ENCODE data around the gene DDA1.
"Not testable (repeated sequence)": the region's sequence is repeated elsewhere in the genome, so short reads cannot be mapped to it uniquely, and the experiment has no call there.

Gene DDA1

GRCh38 chr19:17289489-17289888 is 19.9 kb upstream of the DDA1 start:
- no peak for DNase-seq

- DNase-seq: no peak
These were observed 16.9 kb upstream of the DDA1 start for GRCh38 chr19:17292301-17293074.

DNA sequence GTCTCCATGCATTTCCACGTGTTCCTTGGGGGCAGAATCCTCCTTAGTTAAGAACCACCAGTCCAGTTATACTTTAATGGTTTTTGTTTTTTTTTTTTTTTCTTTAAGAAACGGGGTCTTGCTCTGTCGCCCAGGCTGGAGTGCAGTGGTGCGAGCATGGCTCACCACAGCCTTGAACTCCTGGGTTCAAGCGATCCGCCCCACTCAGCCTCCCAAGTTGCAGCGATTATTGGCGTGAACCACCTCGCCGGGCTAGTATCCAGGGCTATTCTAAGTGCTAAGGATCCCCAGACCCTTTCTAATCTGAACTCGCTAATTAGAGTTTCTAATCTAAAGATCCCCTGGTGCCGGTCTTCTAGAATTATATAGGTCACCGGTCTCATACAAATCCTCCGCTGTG is 15.8 kb upstream of the DDA1 start:
- DNase-seq: no peak

GRCh38 chr19:17294051-17294891 is 15.1 kb upstream of the DDA1 start:
- DNase-seq: no peak

GRCh38 chr19:17295551-17295950 is 13.8 kb upstream of the DDA1 start:
- not testable (repeated sequence) for DNase-seq

GRCh38 chr19:17296273-17296672 is 13.1 kb upstream of the DDA1 start:
- DNase-seq: no peak

- no peak for DNase-seq
These were observed 12.4 kb upstream of the DDA1 start for GRCh38 chr19:17296976-17297375.

DNA sequence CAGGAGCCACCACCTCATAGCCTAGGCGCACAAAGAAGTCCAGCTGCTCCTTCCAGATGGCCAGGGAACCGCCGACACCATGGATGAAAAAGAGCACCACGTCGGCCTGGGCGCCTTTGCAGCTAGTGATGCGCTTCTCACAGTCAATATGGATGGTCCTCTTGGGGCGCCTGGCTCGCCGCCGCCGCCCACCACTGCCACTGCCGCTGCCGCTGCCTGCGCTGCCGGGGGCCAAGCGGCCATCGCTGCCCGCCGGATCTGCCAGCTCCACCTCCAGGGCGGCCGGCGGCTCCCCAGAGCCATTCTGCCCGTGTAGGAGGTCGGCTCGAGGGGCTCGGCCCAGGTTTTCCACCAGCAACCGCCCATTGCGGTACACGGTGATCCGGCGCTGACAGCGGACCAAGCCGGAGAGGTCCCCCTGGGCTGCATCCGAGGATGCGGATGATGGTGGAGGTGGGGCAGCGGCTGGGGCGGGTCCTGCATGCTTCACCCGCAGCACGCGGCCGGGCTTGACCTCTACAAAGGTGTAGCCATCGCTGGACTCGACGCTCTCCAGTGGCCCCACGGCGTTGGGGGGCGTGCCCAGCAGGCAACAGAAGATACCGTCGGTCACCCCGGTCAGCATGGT is 8.3 kb upstream of the DDA1 start:
- no peak for DNase-seq

- no peak for DNase-seq
These were observed 6.8 kb upstream of the DDA1 start for GRCh38 chr19:17302391-17303166.

DNA sequence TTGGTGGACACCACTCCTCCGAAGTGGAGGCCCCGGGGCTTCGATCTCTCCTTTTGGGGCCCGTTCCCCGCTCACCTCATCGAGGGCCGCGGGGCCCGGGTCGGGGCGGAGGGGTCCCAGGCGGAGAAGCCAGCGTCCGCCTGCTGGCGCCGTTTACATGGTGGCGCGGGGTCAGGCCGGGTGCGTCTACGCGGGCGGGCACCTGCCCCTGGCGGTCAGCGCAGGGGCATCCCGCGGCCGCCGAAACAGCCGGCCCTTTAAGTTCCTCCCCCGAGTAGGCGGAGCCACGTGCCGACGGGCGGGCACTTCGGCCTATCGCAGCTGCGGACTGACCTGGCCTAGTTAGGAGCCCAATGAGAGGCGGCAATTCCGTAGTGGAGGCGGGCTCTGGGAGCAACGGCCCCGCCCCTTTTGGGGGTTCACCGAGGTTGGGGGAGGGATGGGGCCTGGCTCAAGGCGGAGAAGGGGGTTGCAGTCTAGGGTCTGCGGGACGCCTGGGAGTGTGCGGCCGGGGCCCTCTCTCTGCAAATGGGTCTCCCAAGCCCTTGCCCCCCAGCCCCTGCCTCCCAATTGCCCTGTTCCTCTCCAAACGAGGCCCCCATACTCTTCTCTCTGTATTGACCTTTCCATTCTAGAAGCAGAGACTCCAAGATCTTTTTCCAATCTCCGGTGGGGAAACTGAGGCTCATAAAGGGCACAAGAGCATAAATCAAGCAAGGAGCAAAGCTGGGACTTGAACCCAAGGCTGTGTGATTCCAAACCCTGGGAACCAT is 6.0 kb upstream of the DDA1 start, which contains the start of gene ABHD8:
Gene ABHD8 (minus strand): TSS at position 259 of the 773 bp plus-strand sequence. CDS start 1,809 bp downstream, outside the sequence.
- DNase-seq: peak; percentile 93

- no peak for DNase-seq
These were observed 5.5 kb upstream of the DDA1 start for GRCh38 chr19:17303940-17304267.

DNA sequence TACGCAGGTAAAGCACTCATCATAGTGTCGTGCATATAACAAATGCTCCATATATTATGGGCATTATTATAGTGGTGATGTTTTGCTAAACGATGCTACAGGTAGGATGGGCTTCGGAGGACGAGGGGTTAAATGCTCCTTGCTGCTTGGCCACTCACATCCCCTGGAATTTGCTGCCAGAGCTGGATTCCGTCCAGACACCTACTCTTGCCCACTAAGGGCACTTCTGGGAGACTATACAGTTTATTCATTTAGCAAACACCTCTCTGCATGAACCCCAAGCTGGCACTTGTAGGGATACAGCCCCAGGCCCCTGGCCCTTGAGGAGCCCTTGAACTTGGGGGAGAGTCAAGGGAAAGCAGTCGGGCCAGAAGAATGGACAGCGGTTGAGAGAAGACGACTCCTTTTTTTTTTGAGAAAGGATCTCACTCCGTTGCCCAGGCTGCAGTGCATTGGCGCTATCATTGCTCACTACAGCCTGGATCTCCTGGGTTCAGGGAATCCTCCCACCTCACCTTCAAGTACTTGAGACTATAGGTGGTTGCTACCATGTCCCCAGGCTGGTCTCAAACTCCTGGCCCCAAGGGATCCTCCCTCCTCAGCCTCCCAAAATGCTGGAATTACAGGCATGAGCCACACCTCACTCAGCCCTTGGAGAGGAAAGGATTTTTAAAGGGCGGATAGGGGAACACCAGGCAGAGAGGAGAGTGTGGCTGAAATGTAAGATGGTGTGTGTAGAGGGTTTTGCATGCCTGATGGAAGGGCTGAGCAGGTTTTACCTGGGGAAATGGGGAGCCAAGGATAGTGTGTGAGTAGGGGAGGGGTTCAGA is 4.8 kb upstream of the DDA1 start:
- no peak for DNase-seq

GRCh38 chr19:17305216-17305516 is 4.2 kb upstream of the DDA1 start:
- no peak for DNase-seq

- DNase-seq: peak; percentile 99
These were observed 3.7 kb upstream of the DDA1 start, which contains the start of gene MRPL34 for GRCh38 chr19:17305517-17306284. TSS of gene MRPL34 (plus strand) at chr19:17305872. CDS start at chr19:17305893, 21 bp downstream.

- DNase-seq: no peak
These were observed 3.1 kb upstream of the DDA1 start for GRCh38 chr19:17306285-17306714.

- no peak for DNase-seq
These were observed 1.4 kb upstream of the DDA1 start for GRCh38 chr19:17307876-17308377.

DNA sequence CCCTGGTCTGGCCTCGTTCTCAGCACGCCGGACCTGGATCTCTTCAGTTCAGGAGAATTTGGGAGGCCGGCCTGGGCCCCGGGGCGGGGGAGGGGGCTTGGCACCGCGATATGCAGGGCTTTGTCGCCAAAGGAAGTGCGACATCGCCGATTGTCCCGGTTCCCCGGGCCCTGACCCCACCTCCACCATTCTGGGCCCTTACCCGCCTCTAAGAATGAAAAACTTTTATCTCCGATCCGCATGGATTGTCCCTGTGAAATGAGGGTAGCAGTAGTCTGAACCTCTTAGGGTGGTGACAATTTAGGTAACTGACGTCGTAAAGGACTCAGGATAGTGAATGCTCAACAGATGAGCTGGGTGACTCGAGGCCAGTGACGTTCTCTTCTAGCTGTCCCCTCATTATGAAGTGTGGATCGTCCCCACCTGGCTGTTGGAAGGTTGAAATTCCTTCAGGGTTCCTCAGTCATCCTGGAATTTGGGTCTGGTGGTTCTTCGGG is 650 bp downstream of the DDA1 start:
- DNase-seq: no peak

- DNase-seq: no peak
These were observed 2.3 kb downstream of the DDA1 start for GRCh38 chr19:17311455-17312188.
